SK-N-SH (cell line): ENCODE data around the gene PRDX5.

Source experiments
- TAF1 ChIP-seq: IDR thresholded peaks from 2 replicates; pipeline ENCODE4 v1.6.1; 2012; ENCODE audit warnings: low read depth, mild to moderate bottlenecking, low read length, moderate library complexity, borderline replicate concordance
- TF ChIP-seq, protein P1 (sequence below): IDR thresholded peaks from 2 replicates; pipeline ENCODE4; 2012
- TF ChIP-seq, protein P2 (sequence below): fragments of 200-600 bp; sonication (generic); IDR thresholded peaks from 2 replicates; pipeline ENCODE4 v1.6.1; 2017; ENCODE audit warnings: antibody characterized with exemption, mild to moderate bottlenecking, moderate library complexity
- TF ChIP-seq, protein P3 (sequence below): IDR thresholded peaks from 2 replicates; pipeline ENCODE4 v1.4.0; 2012; ENCODE audit warnings: low read depth, borderline replicate concordance

DNA sequence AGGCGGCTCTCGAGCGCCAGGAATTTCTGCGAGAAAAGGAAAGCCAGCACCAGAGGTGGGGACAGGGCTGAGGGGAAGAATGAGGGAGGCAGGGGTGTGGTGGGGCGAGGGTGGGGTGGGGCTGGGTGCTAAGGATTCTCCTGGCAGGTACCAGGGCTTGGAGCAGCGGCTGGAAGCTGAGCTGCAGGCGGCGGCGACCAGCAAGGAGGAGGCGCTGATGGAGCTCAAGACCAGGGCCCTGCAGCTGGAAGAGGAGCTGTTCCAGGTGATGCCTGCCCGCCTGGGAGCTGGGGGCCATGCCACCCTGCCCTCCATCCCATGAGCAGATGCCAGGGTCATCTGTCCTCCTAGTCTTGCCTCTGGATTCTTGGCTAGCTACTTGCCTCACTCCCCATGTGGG lies 31.5 kb downstream of the PRDX5 start:
- TF ChIP-seq, protein P1, sequence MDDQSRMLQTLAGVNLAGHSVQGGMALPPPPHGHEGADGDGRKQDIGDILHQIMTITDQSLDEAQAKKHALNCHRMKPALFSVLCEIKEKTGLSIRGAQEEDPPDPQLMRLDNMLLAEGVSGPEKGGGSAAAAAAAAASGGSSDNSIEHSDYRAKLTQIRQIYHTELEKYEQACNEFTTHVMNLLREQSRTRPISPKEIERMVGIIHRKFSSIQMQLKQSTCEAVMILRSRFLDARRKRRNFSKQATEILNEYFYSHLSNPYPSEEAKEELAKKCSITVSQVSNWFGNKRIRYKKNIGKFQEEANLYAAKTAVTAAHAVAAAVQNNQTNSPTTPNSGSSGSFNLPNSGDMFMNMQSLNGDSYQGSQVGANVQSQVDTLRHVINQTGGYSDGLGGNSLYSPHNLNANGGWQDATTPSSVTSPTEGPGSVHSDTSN = no peak
- TF ChIP-seq, protein P2, sequence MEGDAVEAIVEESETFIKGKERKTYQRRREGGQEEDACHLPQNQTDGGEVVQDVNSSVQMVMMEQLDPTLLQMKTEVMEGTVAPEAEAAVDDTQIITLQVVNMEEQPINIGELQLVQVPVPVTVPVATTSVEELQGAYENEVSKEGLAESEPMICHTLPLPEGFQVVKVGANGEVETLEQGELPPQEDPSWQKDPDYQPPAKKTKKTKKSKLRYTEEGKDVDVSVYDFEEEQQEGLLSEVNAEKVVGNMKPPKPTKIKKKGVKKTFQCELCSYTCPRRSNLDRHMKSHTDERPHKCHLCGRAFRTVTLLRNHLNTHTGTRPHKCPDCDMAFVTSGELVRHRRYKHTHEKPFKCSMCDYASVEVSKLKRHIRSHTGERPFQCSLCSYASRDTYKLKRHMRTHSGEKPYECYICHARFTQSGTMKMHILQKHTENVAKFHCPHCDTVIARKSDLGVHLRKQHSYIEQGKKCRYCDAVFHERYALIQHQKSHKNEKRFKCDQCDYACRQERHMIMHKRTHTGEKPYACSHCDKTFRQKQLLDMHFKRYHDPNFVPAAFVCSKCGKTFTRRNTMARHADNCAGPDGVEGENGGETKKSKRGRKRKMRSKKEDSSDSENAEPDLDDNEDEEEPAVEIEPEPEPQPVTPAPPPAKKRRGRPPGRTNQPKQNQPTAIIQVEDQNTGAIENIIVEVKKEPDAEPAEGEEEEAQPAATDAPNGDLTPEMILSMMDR = no peak
- TF ChIP-seq TAF1 = no peak
- TF ChIP-seq, protein P3, sequence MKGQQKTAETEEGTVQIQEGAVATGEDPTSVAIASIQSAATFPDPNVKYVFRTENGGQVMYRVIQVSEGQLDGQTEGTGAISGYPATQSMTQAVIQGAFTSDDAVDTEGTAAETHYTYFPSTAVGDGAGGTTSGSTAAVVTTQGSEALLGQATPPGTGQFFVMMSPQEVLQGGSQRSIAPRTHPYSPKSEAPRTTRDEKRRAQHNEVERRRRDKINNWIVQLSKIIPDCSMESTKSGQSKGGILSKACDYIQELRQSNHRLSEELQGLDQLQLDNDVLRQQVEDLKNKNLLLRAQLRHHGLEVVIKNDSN = no peak
